Activated CD8-positive, alpha-beta memory T cell treated with anti-CD3 and anti-CD28 coated beads, Interleukin-2, amount 10 ng/mL, durations not matched to agents 7 days and 5 days (primary cell): ENCODE results near the gene EIF3I. TPM values are rescaled to one million over a fixed set of nuclear protein-coding genes. Genes with fewer than 3 reads are reported as not detected.

Experiments
- ATAC-seq: fragments of 150-1000 bp; cut with Tn5 transposase; one replicate; pipeline ENCODE4 v1.10.0; 2021; ENCODE audit warnings: moderate library complexity
- CTCF ChIA-PET: fragments of 350-600 bp; sonication (Branson Sonifier 250); formaldehyde crosslinking; loops from one replicate; lab custom pipeline; 2021; ENCODE audit warnings: antibody characterized with exemption; lab: Charles Lee
- DNase-seq: peaks from one replicate; pipeline ENCODE4 v3.0.0-alpha.2; 2020
- H3K27ac Mint-ChIP-seq: one replicate; pipeline ENCODE4 v1.8.0; 2021; ENCODE audit warnings: mild to moderate bottlenecking, mixed read lengths
- H3K27me3 Mint-ChIP-seq: one replicate; pipeline ENCODE4 v1.8.0; 2021; ENCODE audit warnings: mixed read lengths
- H3K36me3 Mint-ChIP-seq: one replicate; pipeline ENCODE4 v1.8.0; 2021; ENCODE audit warnings: mild to moderate bottlenecking, mixed read lengths
- H3K4me1 Mint-ChIP-seq: one replicate; pipeline ENCODE4 v1.8.0; 2021; ENCODE audit warnings: mixed read lengths
- H3K4me3 Mint-ChIP-seq: one replicate; pipeline ENCODE4 v1.8.0; 2021; ENCODE audit warnings: mild to moderate bottlenecking, moderate library complexity, mixed read lengths
- H3K9me3 Mint-ChIP-seq: one replicate; pipeline ENCODE4 v1.8.0; 2022; ENCODE audit warnings: low read depth, mixed read lengths
- total RNA-seq, 2 experiments: library from RNA; stranded (reverse); gene quantifications; one replicate each; pipeline ENCODE4 v1.2.3, GENCODE V29; 2021

Gene EIF3I
- total RNA-seq, 2 experiments from 2014 or later: 162 to 227 TPM

DNA sequence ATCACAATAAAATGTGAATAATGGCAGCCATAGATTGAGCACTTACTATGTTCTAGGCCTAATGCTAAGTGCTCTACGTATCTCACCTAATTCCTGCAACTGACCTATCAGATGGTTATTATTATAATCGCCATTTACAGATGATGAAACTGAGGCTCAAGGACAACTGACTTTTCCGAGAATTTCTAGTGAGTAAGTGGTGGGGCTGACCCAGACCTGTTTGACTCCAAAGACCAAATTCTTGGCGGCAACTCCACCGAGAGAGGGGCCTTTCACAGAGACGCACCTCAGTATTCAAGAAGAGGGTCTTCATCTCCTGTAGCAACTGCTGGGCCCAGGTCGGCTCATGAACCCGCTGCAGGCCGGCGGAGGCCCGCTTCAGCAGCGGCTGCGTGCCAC, 627 bp upstream of the EIF3I start:
- DNase-seq (no peak), ATAC-seq (no peak)
- Mint-ChIP-seq H3K27me3 (no peaks in the 10 kb centered on the region), H3K27ac (peak overlapping the region; percentile 97), H3K36me3 (peaks cover 16% of the 10 kb centered on the region), H3K9me3 (no peaks in the 10 kb centered on the region), H3K4me3 (peak overlapping the region; percentile 97), H3K4me1 (peaks cover 33% of the 10 kb centered on the region)
- CTCF ChIA-PET: interaction anchor here (1.8 kb wide), 1 partner anchor 16 kb away, joined by 5 read pairs; the partner anchor contains the start of gene IQCC

- Mint-ChIP-seq H3K27me3 (no peaks in the 10 kb centered on the region), H3K4me1 (peaks cover 33% of the 10 kb centered on the region), H3K4me3 (peak overlapping the region; percentile 97), H3K27ac (peak overlapping the region; percentile 97), H3K36me3 (peaks cover 31% of the 10 kb centered on the region), H3K9me3 (no peaks in the 10 kb centered on the region)
- CTCF ChIA-PET: interaction anchor here (0.7 to 1.8 kb wide), 5 partner anchors 8 to 158 kb away, joined by 3 to 14 read pairs (median 4); partner anchors contain the start of gene HDAC1
- DNase-seq (no peak), ATAC-seq (no peak)
Observed at GRCh38 chr1:32223683-32224082, 1.5 kb downstream of the EIF3I start.

GRCh38 chr1:32224285-32224684, 2.1 kb downstream of the EIF3I start:
- DNase-seq (no peak), ATAC-seq (no peak)
- Mint-ChIP-seq H3K4me1 (peaks cover 33% of the 10 kb centered on the region), H3K9me3 (no peaks in the 10 kb centered on the region), H3K27ac (peak overlapping the region; percentile 9), H3K36me3 (peaks cover 36% of the 10 kb centered on the region), H3K4me3 (peak overlapping the region; percentile 9), H3K27me3 (no peaks in the 10 kb centered on the region)
- CTCF ChIA-PET: interaction anchor here (0.9 to 1.8 kb wide), 5 partner anchors 9 to 67 kb away, joined by 3 to 14 read pairs (median 4); partner anchors contain the start of genes FAM167B and HDAC1

DNA sequence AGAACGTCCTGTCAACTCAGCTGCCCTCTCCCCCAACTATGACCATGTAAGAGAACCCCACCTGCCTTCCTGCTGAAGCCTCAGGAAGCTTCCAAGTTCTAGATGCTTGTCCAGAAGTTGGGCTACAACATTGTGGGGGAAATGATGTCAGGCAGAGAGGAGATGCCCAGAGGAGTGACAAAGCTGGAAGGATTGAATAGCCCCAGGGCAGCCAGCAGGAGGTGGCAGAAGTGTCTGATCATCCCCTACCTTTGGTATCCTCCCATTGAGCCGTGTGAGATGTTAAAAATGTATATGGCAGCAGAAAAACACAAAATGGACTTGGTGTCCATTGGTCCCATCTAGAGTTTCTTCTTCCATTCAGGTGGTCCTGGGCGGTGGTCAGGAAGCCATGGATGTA, 6.6 kb downstream of the EIF3I start:
- H3K4me3 Mint-ChIP-seq: no peak overlapping the region
- no peaks in the 10 kb centered on the region for H3K9me3 Mint-ChIP-seq
- CTCF ChIA-PET: interaction anchor here (0.9 to 1.9 kb wide), 3 partner anchors 10 to 21 kb away, joined by 3 to 10 read pairs (median 5); no protein-coding TSS in a partner anchor
- ATAC-seq (no peak), DNase-seq (no peak)
- H3K4me1 Mint-ChIP-seq: peaks cover 7% of the 10 kb centered on the region
- H3K36me3 Mint-ChIP-seq: peaks cover 38% of the 10 kb centered on the region
- H3K27me3 Mint-ChIP-seq: no peaks in the 10 kb centered on the region
- H3K27ac Mint-ChIP-seq: no peak overlapping the region

GRCh38 chr1:32231843-32232432, 9.7 kb downstream of the EIF3I start:
- H3K4me3 Mint-ChIP-seq: no peak overlapping the region
- DNase-seq (no peak), ATAC-seq (no peak)
- CTCF ChIA-PET: interaction anchor here (0.9 to 1.8 kb wide), 3 partner anchors 9 to 19 kb away, joined by 3 to 5 read pairs (median 3); partner anchors contain the start of gene LCK
- no peaks in the 10 kb centered on the region for H3K4me1 Mint-ChIP-seq
- no peaks in the 10 kb centered on the region for H3K27me3 Mint-ChIP-seq
- H3K27ac Mint-ChIP-seq: no peak overlapping the region
- H3K9me3 Mint-ChIP-seq: no peaks in the 10 kb centered on the region
- H3K36me3 Mint-ChIP-seq: peaks cover 23% of the 10 kb centered on the region

GRCh38 chr1:32232558-32233304, 10.5 kb downstream of the EIF3I start:
- H3K27ac Mint-ChIP-seq: no peak overlapping the region
- CTCF ChIA-PET: interaction anchor here (0.9 to 1.8 kb wide), 2 partner anchors 8 to 17 kb away, joined by 3 to 5 read pairs; no protein-coding TSS in a partner anchor
- no peak for DNase-seq
- no peak overlapping the region for H3K4me3 Mint-ChIP-seq
- no peaks in the 10 kb centered on the region for H3K9me3 Mint-ChIP-seq
- peaks cover 17% of the 10 kb centered on the region for H3K36me3 Mint-ChIP-seq
- H3K27me3 Mint-ChIP-seq: no peaks in the 10 kb centered on the region
- H3K4me1 Mint-ChIP-seq: no peaks in the 10 kb centered on the region
- ATAC-seq: no peak

GRCh38 chr1:32234792-32235191, 12.6 kb downstream of the EIF3I start:
- no peak for DNase-seq
- no peaks in the 10 kb centered on the region for H3K27me3 Mint-ChIP-seq
- H3K4me1 Mint-ChIP-seq: no peaks in the 10 kb centered on the region
- no peaks in the 10 kb centered on the region for H3K9me3 Mint-ChIP-seq
- no peak overlapping the region for H3K27ac Mint-ChIP-seq
- H3K4me3 Mint-ChIP-seq: no peak overlapping the region
- CTCF ChIA-PET: interaction anchor here (1.0 to 7.2 kb wide), 3 partner anchors 13 to 19 kb away, joined by 3 to 87 read pairs (median 10); partner anchors contain the start of genes FAM167B and LCK
- no peak for ATAC-seq
- H3K36me3 Mint-ChIP-seq: peaks cover 2% of the 10 kb centered on the region

DNA sequence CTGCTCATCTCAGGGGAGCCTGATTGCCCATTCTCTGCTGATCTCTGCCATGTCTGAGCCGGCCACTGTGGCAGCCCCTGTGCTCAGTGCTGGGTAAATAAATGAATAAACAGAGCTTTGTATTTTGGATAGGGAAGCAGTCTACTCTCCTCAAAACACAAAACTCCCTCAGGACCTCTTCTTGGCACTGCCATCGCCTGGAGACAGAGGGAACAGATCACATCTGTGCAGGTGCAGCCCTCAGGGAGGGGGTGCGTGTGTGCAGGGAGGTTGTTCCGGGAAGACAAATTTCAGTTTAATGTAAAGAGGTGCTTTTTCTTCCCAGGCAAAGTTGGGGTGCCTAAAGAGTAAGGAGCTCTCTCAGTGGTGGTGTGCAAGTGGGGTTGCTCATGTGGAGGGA, 17.1 kb downstream of the EIF3I start:
- Mint-ChIP-seq H3K27ac (no peak overlapping the region), H3K4me1 (peaks cover 21% of the 10 kb centered on the region), H3K4me3 (no peak overlapping the region), H3K36me3 (no peaks in the 10 kb centered on the region), H3K9me3 (no peaks in the 10 kb centered on the region), H3K27me3 (no peaks in the 10 kb centered on the region)
- no peak for ATAC-seq
- no peak for DNase-seq
- CTCF ChIA-PET: interaction anchor here (1.0 to 7.2 kb wide), 8 partner anchors 10 to 133 kb away, joined by 3 to 87 read pairs (median 4); partner anchors contain the start of genes FAM167B and LCK

GRCh38 chr1:32239790-32240139, 17.6 kb downstream of the EIF3I start:
- CTCF ChIA-PET: interaction anchor here (1.0 to 7.2 kb wide), 12 partner anchors 10 to 131 kb away, joined by 3 to 87 read pairs (median 4); partner anchors contain the start of genes FAM167B, HDAC1 and LCK
- ATAC-seq (no peak), DNase-seq (no peak)
- Mint-ChIP-seq H3K27ac (no peak overlapping the region), H3K4me1 (peaks cover 21% of the 10 kb centered on the region), H3K4me3 (peak overlapping the region; percentile 76), H3K9me3 (no peaks in the 10 kb centered on the region), H3K36me3 (no peaks in the 10 kb centered on the region), H3K27me3 (no peaks in the 10 kb centered on the region)

GRCh38 chr1:32240140-32240951, 18.1 kb downstream of the EIF3I start:
- no peaks in the 10 kb centered on the region for H3K27me3 Mint-ChIP-seq
- ATAC-seq (peak; percentile 71), DNase-seq (peak; percentile 63)
- CTCF ChIA-PET: interaction anchor here (0.6 to 7.2 kb wide), 22 partner anchors 8 to 1355 kb away, joined by 3 to 87 read pairs (median 4); partner anchors contain the start of genes BSDC1, FAM167B, HDAC1 and LCK
- H3K27ac Mint-ChIP-seq: peak overlapping the region; percentile 32
- no peaks in the 10 kb centered on the region for H3K36me3 Mint-ChIP-seq
- H3K9me3 Mint-ChIP-seq: no peaks in the 10 kb centered on the region
- H3K4me1 Mint-ChIP-seq: peaks cover 21% of the 10 kb centered on the region
- peak overlapping the region; percentile 76 for H3K4me3 Mint-ChIP-seq

GRCh38 chr1:32241001-32241763, 19.0 kb downstream of the EIF3I start:
- H3K4me3 Mint-ChIP-seq: peak overlapping the region; percentile 76
- peak overlapping the region; percentile 40 for H3K27ac Mint-ChIP-seq
- CTCF ChIA-PET: interaction anchor here (0.6 to 7.2 kb wide), 20 partner anchors 9 to 1354 kb away, joined by 3 to 87 read pairs (median 4); partner anchors contain the start of genes BSDC1, CCDC28B, FAM167B and LCK

GRCh38 chr1:32242341-32242851, 20.2 kb downstream of the EIF3I start:
- CTCF ChIA-PET: interaction anchor here (1.0 to 1.6 kb wide), 4 partner anchors 13 to 42 kb away, joined by 3 to 5 read pairs (median 4); partner anchors contain the start of gene CCDC28B
- no peak overlapping the region for H3K4me3 Mint-ChIP-seq
- H3K27ac Mint-ChIP-seq: no peak overlapping the region

More at GRCh38 chr1:32241001-32241763, 19.0 kb downstream of the EIF3I start:
- ATAC-seq: peak; percentile 76
- H3K4me1 Mint-ChIP-seq: peaks cover 23% of the 10 kb centered on the region
- no peaks in the 10 kb centered on the region for H3K9me3 Mint-ChIP-seq
- no peak for DNase-seq
- no peaks in the 10 kb centered on the region for H3K27me3 Mint-ChIP-seq
- no peaks in the 10 kb centered on the region for H3K36me3 Mint-ChIP-seq

More at GRCh38 chr1:32242341-32242851, 20.2 kb downstream of the EIF3I start:
- no peaks in the 10 kb centered on the region for H3K27me3 Mint-ChIP-seq
- H3K36me3 Mint-ChIP-seq: no peaks in the 10 kb centered on the region
- peaks cover 34% of the 10 kb centered on the region for H3K4me1 Mint-ChIP-seq
- DNase-seq: no peak
- H3K9me3 Mint-ChIP-seq: no peaks in the 10 kb centered on the region
- no peak for ATAC-seq
